Measurements from ENCODE around the gene CHD9NB. TPM values are rescaled to one million over a fixed set of nuclear protein-coding genes. Genes with fewer than 3 reads are reported as not detected.

The CHD9NB gene
- total and polyA plus RNA-seq, 2 experiments from 2014 or later = 0.20 to 0.22 TPM

DNA sequence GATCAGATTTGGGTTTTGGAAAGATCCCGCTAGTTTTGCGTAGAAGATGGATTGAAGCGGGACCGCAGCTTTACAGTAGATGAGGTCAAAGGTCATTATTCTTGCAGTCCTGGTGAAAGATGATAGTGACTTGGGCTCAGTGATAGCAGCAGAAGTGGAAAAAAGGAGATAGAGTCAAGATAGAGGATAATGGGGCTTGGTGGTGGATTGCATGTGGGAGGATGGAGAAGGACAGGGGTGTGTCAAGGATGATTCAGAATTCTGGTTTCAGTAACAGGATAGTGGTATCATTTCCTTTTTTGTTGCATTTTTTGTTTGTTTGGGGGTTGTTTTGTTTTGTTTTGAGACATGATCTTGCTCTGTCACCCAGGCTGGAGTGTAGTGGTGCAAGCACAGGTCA lies 28.7 kb downstream of the CHD9NB start:
- Histone ChIP-seq H3K4me1 (ENCODE audit: insufficient read depth) (no peaks in the 10 kb centered on the region), H3K4me3 (no peak overlapping the region), H3K9me3 (ENCODE audit: low read depth) (no peaks in the 10 kb centered on the region), H3K79me2 (ENCODE audit: insufficient read depth) (no peaks in the 10 kb centered on the region), H3K9ac (no peak overlapping the region), H3K36me3 (ENCODE audit: low read depth) (no peaks in the 10 kb centered on the region), H3K4me2 (ENCODE audit: unreplicated experiment) (no peak overlapping the region), H4K20me1 (ENCODE audit: insufficient read depth) (no peaks in the 10 kb centered on the region), H3K27ac (no peak overlapping the region), H3K9me2 (ENCODE audit: insufficient read depth) (no peaks in the 10 kb centered on the region), H3K27me3 (replicated peaks; ENCODE audit: insufficient read depth) (no peaks in the 10 kb centered on the region), H2AFZ (no peak overlapping the region), H3F3A (ENCODE audit: insufficient read depth) (no peaks in the 10 kb centered on the region)
- no peak for TF ChIP-seq EZH2phosphoT487 (IDR thresholded peaks at IDR 0.05; ENCODE audit: insufficient read depth, low read depth)
- in situ Hi-C loops (cut with MboI) = no loop called here
- peak; percentile 20 for DNase-seq
- 99% methylated on average over 4 of the region's 4 CpGs for WGBS, 2 experiments (ENCODE audit: low coverage in 1 of 2, low lambda C conversion rate in 2 of 2, missing lambda C conversion rate in 2 of 2)

DNA sequence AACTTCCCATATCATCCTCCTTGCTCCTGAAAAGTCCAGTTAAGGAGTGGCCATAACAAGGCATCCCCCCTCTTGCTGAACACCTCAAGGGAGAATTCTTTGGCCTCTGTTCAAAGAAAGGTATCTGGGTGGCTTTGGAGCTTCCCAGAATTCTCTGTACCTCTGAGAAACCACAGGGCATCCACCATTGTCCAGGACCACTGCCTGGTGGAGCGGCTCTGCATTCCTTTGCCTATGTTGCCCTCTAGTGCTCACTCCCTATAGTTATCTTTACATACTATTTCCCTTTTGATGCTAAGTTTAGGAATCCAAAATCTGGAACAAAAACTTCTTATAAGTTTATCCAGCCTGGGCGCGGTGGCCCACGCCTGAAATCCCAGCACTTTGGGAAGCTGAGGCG lies 30.3 kb downstream of the CHD9NB start:
- TF ChIP-seq EZH2phosphoT487 (IDR thresholded peaks at IDR 0.05; ENCODE audit: insufficient read depth, low read depth) (no peak), EZH2 (IDR thresholded peaks at IDR 0.05; ENCODE audit: insufficient read depth, poor library complexity, severe bottlenecking) (no peak)
- Histone ChIP-seq H3K9me2 (ENCODE audit: insufficient read depth) (no peaks in the 10 kb centered on the region), H3K27ac (no peak overlapping the region), H3K4me2 (ENCODE audit: unreplicated experiment) (no peak overlapping the region), H3K79me2 (ENCODE audit: insufficient read depth) (no peaks in the 10 kb centered on the region), H3K36me3 (ENCODE audit: low read depth) (no peaks in the 10 kb centered on the region), H3K4me1 (ENCODE audit: insufficient read depth) (no peaks in the 10 kb centered on the region), H2AFZ (peak overlapping the region; percentile 29; the same call in 1 of the 2 replicates), H3K27me3 (replicated peaks; ENCODE audit: insufficient read depth) (no peaks in the 10 kb centered on the region), H3F3A (ENCODE audit: insufficient read depth) (no peaks in the 10 kb centered on the region), H3K4me3 (no peak overlapping the region), H3K9me3 (ENCODE audit: low read depth) (no peaks in the 10 kb centered on the region), H4K20me1 (ENCODE audit: insufficient read depth) (no peaks in the 10 kb centered on the region), H3K9ac (no peak overlapping the region)
- in situ Hi-C loops (cut with MboI) = no loop called here
- WGBS, 2 experiments (ENCODE audit: low coverage in 1 of 2, low lambda C conversion rate in 2 of 2, missing lambda C conversion rate in 2 of 2) = 0 to 2% methylated on average over 5 of the region's 5 CpGs
- DNase-seq = peak; percentile 74

- Histone ChIP-seq H3K9me3 (ENCODE audit: low read depth) (no peaks in the 10 kb centered on the region), H2AFZ (no peak overlapping the region), H3K4me2 (ENCODE audit: unreplicated experiment) (no peak overlapping the region), H4K20me1 (ENCODE audit: insufficient read depth) (no peaks in the 10 kb centered on the region), H3K27me3 (replicated peaks; ENCODE audit: insufficient read depth) (no peaks in the 10 kb centered on the region), H3K4me3 (no peak overlapping the region), H3F3A (ENCODE audit: insufficient read depth) (no peaks in the 10 kb centered on the region), H3K4me1 (ENCODE audit: insufficient read depth) (no peaks in the 10 kb centered on the region), H3K9me2 (ENCODE audit: insufficient read depth) (no peaks in the 10 kb centered on the region), H3K9ac (no peak overlapping the region), H3K79me2 (ENCODE audit: insufficient read depth) (no peaks in the 10 kb centered on the region), H3K36me3 (ENCODE audit: low read depth) (no peaks in the 10 kb centered on the region), H3K27ac (no peak overlapping the region)
- DNase-seq = no peak
- WGBS, 2 experiments (ENCODE audit: low coverage in 1 of 2, low lambda C conversion rate in 2 of 2, missing lambda C conversion rate in 2 of 2) = 85 to 88% methylated on average over 2 of the region's 2 CpGs
- no peak for TF ChIP-seq EZH2 (IDR thresholded peaks at IDR 0.05; ENCODE audit: insufficient read depth, poor library complexity, severe bottlenecking)
- TF ChIP-seq EZH2phosphoT487 (IDR thresholded peaks at IDR 0.05; ENCODE audit: insufficient read depth, low read depth) = no peak
- in situ Hi-C loops (cut with MboI) = loop anchor here (10.0 kb wide), 1 partner anchor 834 kb away; no protein-coding TSS in a partner anchor
These were observed 33.8 kb downstream of the CHD9NB start for GRCh38 chr16:53018834-53019416.

DNA sequence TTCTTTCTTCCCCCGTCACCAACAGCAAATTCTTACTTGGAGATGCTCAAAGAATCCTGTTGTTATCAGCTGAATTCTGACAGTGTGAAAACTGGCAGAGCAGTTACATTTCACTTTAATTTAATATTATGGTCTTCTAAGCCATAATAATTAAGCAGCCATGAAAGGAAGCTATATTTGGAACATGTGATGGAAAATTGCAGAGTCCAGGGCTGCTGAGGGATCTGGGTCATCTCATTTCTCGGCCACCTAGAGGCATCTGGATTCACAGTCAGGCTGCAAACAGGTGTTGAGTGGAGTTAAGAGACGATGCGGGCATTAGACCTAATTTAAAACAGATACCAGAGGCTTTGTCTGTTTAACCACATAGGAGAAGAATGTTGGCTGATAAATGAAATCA lies 38.4 kb downstream of the CHD9NB start:
- H3K27ac ChIP-seq = no peak overlapping the region
- no peaks in the 10 kb centered on the region for H3K4me1 ChIP-seq (ENCODE audit: insufficient read depth)
- H4K20me1 ChIP-seq (ENCODE audit: insufficient read depth) = no peaks in the 10 kb centered on the region
- no peaks in the 10 kb centered on the region for H3K79me2 ChIP-seq (ENCODE audit: insufficient read depth)
- no peak overlapping the region for H3K9ac ChIP-seq
- H3K9me2 ChIP-seq (ENCODE audit: insufficient read depth) = no peaks in the 10 kb centered on the region
- no peaks in the 10 kb centered on the region for H3K27me3 ChIP-seq (replicated peaks; ENCODE audit: insufficient read depth)
- H3K4me2 ChIP-seq (ENCODE audit: unreplicated experiment) = no peak overlapping the region
- H3F3A ChIP-seq (ENCODE audit: insufficient read depth) = no peaks in the 10 kb centered on the region
- 3 to 5% methylated on average over 4 of the region's 4 CpGs for WGBS, 2 experiments (ENCODE audit: low coverage in 1 of 2, low lambda C conversion rate in 2 of 2, missing lambda C conversion rate in 2 of 2)
- no peak for TF ChIP-seq EZH2 (IDR thresholded peaks at IDR 0.05; ENCODE audit: insufficient read depth, poor library complexity, severe bottlenecking)
- TF ChIP-seq EZH2phosphoT487 (IDR thresholded peaks at IDR 0.05; ENCODE audit: insufficient read depth, low read depth) = no peak
- no peaks in the 10 kb centered on the region for H3K9me3 ChIP-seq (ENCODE audit: low read depth)
- in situ Hi-C loops (cut with MboI) = loop anchor here (10.0 kb wide), 1 partner anchor 829 kb away; no protein-coding TSS in a partner anchor
- DNase-seq = no peak
- no peak overlapping the region for H3K4me3 ChIP-seq
- H2AFZ ChIP-seq = no peak overlapping the region
- H3K36me3 ChIP-seq (ENCODE audit: low read depth) = no peaks in the 10 kb centered on the region

DNA sequence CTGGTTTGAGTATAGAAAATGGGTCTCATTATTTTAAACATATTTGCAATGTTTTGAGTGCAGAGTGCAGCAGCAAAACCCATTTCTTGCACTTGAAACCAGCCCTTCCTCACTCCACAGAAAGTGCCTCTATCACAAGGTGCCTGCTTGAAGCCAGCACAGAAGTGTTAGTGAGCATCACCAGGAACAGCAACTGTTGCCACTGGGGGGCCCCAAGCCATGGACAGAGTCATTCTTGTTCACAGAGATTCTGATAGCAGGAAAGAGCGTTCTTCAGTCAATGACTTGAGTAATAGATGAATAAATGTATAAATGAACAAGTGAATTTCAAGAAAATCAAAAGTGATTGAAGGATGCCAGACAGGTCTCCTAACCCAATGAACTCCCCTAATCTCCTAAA lies 45.6 kb downstream of the CHD9NB start:
- TF ChIP-seq EZH2phosphoT487 (IDR thresholded peaks at IDR 0.05; ENCODE audit: insufficient read depth, low read depth) = no peak
- TF ChIP-seq EZH2 (IDR thresholded peaks at IDR 0.05; ENCODE audit: insufficient read depth, poor library complexity, severe bottlenecking) = no peak
- no peaks in the 10 kb centered on the region for H3F3A ChIP-seq (ENCODE audit: insufficient read depth)
- no peak overlapping the region for H2AFZ ChIP-seq
- DNase-seq = no peak
- no peaks in the 10 kb centered on the region for H3K9me2 ChIP-seq (ENCODE audit: insufficient read depth)
- in situ Hi-C loops (cut with MboI) = no loop called here
- no peaks in the 10 kb centered on the region for H3K79me2 ChIP-seq (ENCODE audit: insufficient read depth)
- H3K4me1 ChIP-seq (ENCODE audit: insufficient read depth) = no peaks in the 10 kb centered on the region
- 47 to 55% methylated on average over 1 of the region's 1 CpG for WGBS, 2 experiments (ENCODE audit: low coverage in 1 of 2, low lambda C conversion rate in 2 of 2, missing lambda C conversion rate in 2 of 2)
- no peak overlapping the region for H3K9ac ChIP-seq
- H3K27ac ChIP-seq = no peak overlapping the region
- H3K9me3 ChIP-seq (ENCODE audit: low read depth) = no peaks in the 10 kb centered on the region
- no peak overlapping the region for H3K4me2 ChIP-seq (ENCODE audit: unreplicated experiment)
- no peaks in the 10 kb centered on the region for H3K27me3 ChIP-seq (replicated peaks; ENCODE audit: insufficient read depth)
- no peaks in the 10 kb centered on the region for H3K36me3 ChIP-seq (ENCODE audit: low read depth)
- no peaks in the 10 kb centered on the region for H4K20me1 ChIP-seq (ENCODE audit: insufficient read depth)
- H3K4me3 ChIP-seq = no peak overlapping the region
